Measurements from ENCODE around the gene NAA38.

NAA38 gene

GRCh38 chr17:7862692-7863437 is 5.5 kb upstream of the NAA38 start:
- Histone ChIP-seq H3K27me3 (replicated peaks; ENCODE audit: insufficient read depth, low read length) (no peaks in the 10 kb centered on the region), H3K4me3 (ENCODE audit: low read length) (no peak overlapping the region), H3K9me3 (replicated peaks; ENCODE audit: insufficient read depth, low read length) (no peaks in the 10 kb centered on the region), H3K79me2 (ENCODE audit: low read length) (peaks cover 15% of the 10 kb centered on the region), H3K9ac (ENCODE audit: low read length) (no peak overlapping the region), H3K9me2 (replicated peaks; ENCODE audit: insufficient read depth, low read length) (no peaks in the 10 kb centered on the region), H2AFZ (ENCODE audit: low read length) (no peak overlapping the region), H3K36me3 (replicated peaks; ENCODE audit: insufficient read depth, low read length) (no peaks in the 10 kb centered on the region), H3K4me1 (ENCODE audit: low read length) (0 out of 2 replicates have a peak, but pooled peaks cover 8% of the 10 kb centered on the region), H3K27ac (ENCODE audit: low read length) (no peak overlapping the region), H3K4me2 (ENCODE audit: low read depth, low read length) (no peak overlapping the region), H4K20me1 (ENCODE audit: insufficient read depth, low read length) (no peaks in the 10 kb centered on the region), H3F3A (ENCODE audit: insufficient read depth, low read length) (no peaks in the 10 kb centered on the region)
- TF ChIP-seq EZH2phosphoT487 (IDR thresholded peaks at IDR 0.05; ENCODE audit: low read length): no peak
- TF ChIP-seq EZH2 (optimal IDR thresholded peaks at IDR 0.05; ENCODE audit: low read depth, low read length): no peak
- peak; percentile 61 for TF ChIP-seq CTCF (IDR thresholded peaks at IDR 0.05; ENCODE audit: low read length)
- no peak for DNase-seq

GRCh38 chr17:7859028-7859427 is 1.7 kb upstream of the NAA38 start:
- Histone ChIP-seq H3K79me2 (ENCODE audit: low read length) (peaks cover 27% of the 10 kb centered on the region), H3K36me3 (replicated peaks; ENCODE audit: insufficient read depth, low read length) (no peaks in the 10 kb centered on the region), H2AFZ (ENCODE audit: low read length) (peak overlapping the region; percentile 93; the same call in 1 of the 2 replicates), H3K4me1 (ENCODE audit: low read length) (peaks cover 15% of the 10 kb centered on the region; the same call in 1 of the 2 replicates), H3K9me3 (replicated peaks; ENCODE audit: insufficient read depth, low read length) (no peaks in the 10 kb centered on the region), H3K9ac (ENCODE audit: low read length) (peak overlapping the region; percentile 86; the same call in 1 of the 2 replicates), H3K4me3 (ENCODE audit: low read length) (peak overlapping the region; percentile 88), H3K9me2 (replicated peaks; ENCODE audit: insufficient read depth, low read length) (no peaks in the 10 kb centered on the region), H3K27me3 (replicated peaks; ENCODE audit: insufficient read depth, low read length) (no peaks in the 10 kb centered on the region), H3F3A (ENCODE audit: insufficient read depth, low read length) (peaks cover 10% of the 10 kb centered on the region; the same call in 1 of the 2 replicates), H4K20me1 (ENCODE audit: insufficient read depth, low read length) (no peaks in the 10 kb centered on the region), H3K4me2 (ENCODE audit: low read depth, low read length) (peak overlapping the region; percentile 89), H3K27ac (ENCODE audit: low read length) (no peak overlapping the region)
- no peak for TF ChIP-seq CTCF (IDR thresholded peaks at IDR 0.05; ENCODE audit: low read length)
- TF ChIP-seq EZH2phosphoT487 (IDR thresholded peaks at IDR 0.05; ENCODE audit: low read length): no peak
- TF ChIP-seq EZH2 (optimal IDR thresholded peaks at IDR 0.05; ENCODE audit: low read depth, low read length): no peak
- DNase-seq: no peak

- TF ChIP-seq CTCF (IDR thresholded peaks at IDR 0.05; ENCODE audit: low read length) (peak; percentile 43), EZH2 (optimal IDR thresholded peaks at IDR 0.05; ENCODE audit: low read depth, low read length) (no peak)
- Histone ChIP-seq H4K20me1 (ENCODE audit: insufficient read depth, low read length) (no peaks in the 10 kb centered on the region), H3K27me3 (replicated peaks; ENCODE audit: insufficient read depth, low read length) (no peaks in the 10 kb centered on the region), H3K4me2 (ENCODE audit: low read depth, low read length) (peak overlapping the region; percentile 89), H3K9ac (ENCODE audit: low read length) (peak overlapping the region; percentile 86), H3K9me3 (replicated peaks; ENCODE audit: insufficient read depth, low read length) (no peaks in the 10 kb centered on the region), H3K9me2 (replicated peaks; ENCODE audit: insufficient read depth, low read length) (no peaks in the 10 kb centered on the region), H3K4me3 (ENCODE audit: low read length) (peak overlapping the region; percentile 88), H3K27ac (ENCODE audit: low read length) (peak overlapping the region; percentile 85; the same call in 1 of the 2 replicates), H3K4me1 (ENCODE audit: low read length) (peaks cover 15% of the 10 kb centered on the region; the same call in 1 of the 2 replicates), H3K36me3 (replicated peaks; ENCODE audit: insufficient read depth, low read length) (no peaks in the 10 kb centered on the region), H3F3A (ENCODE audit: insufficient read depth, low read length) (peaks cover 10% of the 10 kb centered on the region; the same call in 1 of the 2 replicates), H2AFZ (ENCODE audit: low read length) (peak overlapping the region; percentile 93), H3K79me2 (ENCODE audit: low read length) (peaks cover 27% of the 10 kb centered on the region)
- peak; percentile 61 for DNase-seq
Measured at GRCh38 chr17:7858522-7858810, 1.1 kb upstream of the NAA38 start.
